GM12878 (cell line): ENCODE results near the gene FIGLA. TPM values are rescaled to one million over a fixed set of nuclear protein-coding genes. Genes with fewer than 3 reads are reported as not detected.

Experiments
- ATAC-seq: fragments of 200-7000 bp; cut with Tn5 transposase; 3 replicates; pipeline ENCODE4 v1.9.1; 2020; ENCODE audit warnings: mild to moderate bottlenecking, moderate library complexity
- BruUV-seq: library from RNA; stranded (reverse); fragments of 400-500 nt; replicated peaks from 2 replicates; lab custom pipeline; 2021; lab: Mats Ljungman, UMichigan
- CTCF ChIA-PET: fragments of 300-600 bp; sonication (Branson Sonifier 250); formaldehyde crosslinking; extraction: SDS; loops from one replicate; lab custom pipeline; 2021; ENCODE audit warnings: inconsistent platforms; lab: Yijun Ruan, JAX
- POLR2A ChIA-PET: fragments of 350-600 bp; formaldehyde crosslinking; extraction: SDS; loops from one replicate; lab custom pipeline; 2021; ENCODE audit warnings: inconsistent platforms; lab: Charles Lee
- RAD21 ChIA-PET: fragments of 300-600 bp; sonication (Branson Sonifier 250); formaldehyde crosslinking; loops from one replicate; lab custom pipeline; 2023; ENCODE audit warnings: antibody characterized with exemption; ENCODE audit not compliant: unreplicated experiment; lab: Charles Lee
- SMC1A ChIA-PET: fragments of 300-600 bp; sonication (Branson Sonifier 250); formaldehyde crosslinking; loops from one replicate; lab custom pipeline; 2023; ENCODE audit not compliant: unreplicated experiment, uncharacterized antibody; lab: Charles Lee
- DNase-seq: peaks from one replicate; pipeline ENCODE4 v3.0.0-alpha.2; 2011; ENCODE audit warnings: low read depth, low spot score
- FAIRE-seq: peaks from 3 replicates; lab custom pipeline; 2011; peaks lifted over from hg19 to GRCh38; lab: Jason Lieb, UNC
- H2AFZ ChIP-seq: 2 replicates; pipeline ENCODE4 v1.6.0; 2011; ENCODE audit warnings: low read depth, low read length, control low read depth; ENCODE audit not compliant: control insufficient read depth
- H3K27ac ChIP-seq: 2 replicates; pipeline ENCODE4 v1.5.1; 2011; ENCODE audit warnings: control low read depth; ENCODE audit not compliant: control insufficient read depth, insufficient read depth
- H3K27me3 ChIP-seq, 2 experiments: replicated peaks in 1 of 2; 2 replicates each; pipeline versions ENCODE4 v1.6.0 to v1.6.1; 2011; ENCODE audit warnings: low read length in 1 of 2; ENCODE audit not compliant: control insufficient read depth in 2 of 2, insufficient read depth in 2 of 2
- H3K36me3 ChIP-seq, 2 experiments: 2 replicates each; pipeline ENCODE4 v1.5.1; 2011; ENCODE audit warnings: low read length in 1 of 2; ENCODE audit not compliant: control insufficient read depth in 2 of 2, insufficient read depth in 2 of 2
- H3K4me1 ChIP-seq: 2 replicates; pipeline ENCODE4 v1.6.1; 2011; ENCODE audit warnings: mild to moderate bottlenecking, low read length, moderate library complexity, mixed read lengths; ENCODE audit not compliant: control insufficient read depth, insufficient read depth
- H3K4me2 ChIP-seq: 2 replicates; pipeline ENCODE4 v1.6.0; 2011; ENCODE audit warnings: control low read depth; ENCODE audit not compliant: control insufficient read depth, insufficient read depth
- H3K4me3 ChIP-seq: fragments of 200-600 bp; sonication (generic); 2 replicates; pipeline ENCODE4 v1.5.1; 2016
- H3K79me2 ChIP-seq: 2 replicates; pipeline ENCODE4 v1.6.0; 2011; ENCODE audit warnings: low read length; ENCODE audit not compliant: control insufficient read depth, insufficient read depth
- H3K9ac ChIP-seq: 2 replicates; pipeline ENCODE4 v1.8.0; 2011; ENCODE audit warnings: low read length, control low read depth, mixed read lengths; ENCODE audit not compliant: control insufficient read depth, insufficient read depth
- H3K9me3 ChIP-seq: replicated peaks from 3 replicates; pipeline ENCODE4 v1.5.1; 2011; ENCODE audit warnings: mild to moderate bottlenecking, low read length; ENCODE audit not compliant: control insufficient read depth, insufficient read depth
- H4K20me1 ChIP-seq: 2 replicates; pipeline ENCODE4 v1.6.0; 2011; ENCODE audit not compliant: control insufficient read depth, insufficient read depth
- CHD1 ChIP-seq: IDR thresholded peaks from 2 replicates; pipeline ENCODE4 v1.6.1; 2012; ENCODE audit warnings: low read depth, low read length, improper control_type of control experiment
- CREM ChIP-seq: IDR thresholded peaks from 2 replicates; pipeline ENCODE4 v1.6.1; 2014; ENCODE audit warnings: antibody characterized with exemption, low read depth
- EGR1 ChIP-seq, 2 experiments: IDR thresholded peaks; 1 replicate in 1 of 2; 2 replicates in 1 of 2; pipeline ENCODE4 v1.6.1; 2011 to 2012; ENCODE audit warnings: low read depth in 2 of 2, low read length in 2 of 2, borderline replicate concordance in 1 of 2, mild to moderate bottlenecking in 1 of 2, moderate library complexity in 1 of 2
- HCFC1 ChIP-seq: fragments of 150-350 bp; IDR thresholded peaks from 2 replicates; pipeline ENCODE4 v1.6.1; 2014; ENCODE audit warnings: low read length
- JUNB ChIP-seq: IDR thresholded peaks from 2 replicates; pipeline ENCODE4 v1.6.1; 2016; ENCODE audit warnings: antibody characterized with exemption, mild to moderate bottlenecking
- POLR2AphosphoS5 ChIP-seq: IDR thresholded peaks from 2 replicates; pipeline ENCODE4 v1.6.1; 2011; ENCODE audit warnings: mild to moderate bottlenecking, low read length, inconsistent platforms
- RB1 ChIP-seq: fragments of 450-650 bp; formaldehyde crosslinking; IDR thresholded peaks from 2 replicates; pipeline ENCODE4 v1.6.1; 2017; ENCODE audit warnings: mild to moderate bottlenecking, borderline replicate concordance
- REST ChIP-seq: IDR thresholded peaks from 2 replicates; pipeline ENCODE4 v1.6.1; 2012; ENCODE audit warnings: mild to moderate bottlenecking, low read depth, low read length
- SREBF1 ChIP-seq: IDR thresholded peaks from 2 replicates; pipeline ENCODE4 v1.6.1; 2012; ENCODE audit warnings: mild to moderate bottlenecking, low read length
- SUZ12 ChIP-seq: fragments of 200-600 bp; sonication (generic); IDR thresholded peaks from one replicate; pipeline ENCODE4 v1.6.1; 2018; ENCODE audit warnings: antibody characterized with exemption, mild to moderate bottlenecking; ENCODE audit not compliant: unreplicated experiment
- whole genome bisulfite sequencing: methylation state at CpG from one replicate; pipeline ENCODE4 v1.1.6; 2016; ENCODE audit warnings: low lambda C conversion rate; ENCODE audit not compliant: insufficient replicate concordance, insufficient coverage; ENCODE audit errors: missing lambda C conversion rate; 5-methylcytosine and 5-hydroxymethylcytosine counted together
- in situ Hi-C: fragments of 300-500 bp; cut with MboI; formaldehyde crosslinking; loops from 9 replicates; pipeline ENCODE4 v1.14.3; 2018; ENCODE audit warnings: mixed read lengths
- intact Hi-C: fragments of 100-400 bp; cut with micrococcal nuclease; formaldehyde crosslinking; loops from one replicate; pipeline ENCODE4 v1.14.2; 2022; ENCODE audit not compliant: unreplicated experiment
- polyA plus RNA-seq, 11 experiments: library from polyadenylated mRNA; depleted of rRNA in 4 of 11; unstranded in 6 of 11; stranded (reverse) in 5 of 11; fragments of >200 nt; fragmentation: Nextera tagmentation in 4 of 11; fragmentation: Illumina TruSeq in 1 of 11; extraction: Ambion mirVana in 4 of 11; extraction: Trizol in 1 of 11; gene quantifications; 1 replicate in 1 of 11; 2 replicates in 10 of 11; pipeline versions ENCODE4 v1.2.1 to v1.2.3, GENCODE V29; 2011 to 2016; ENCODE audit warnings: inconsistent platforms in 2 of 11, missing spikeins in 2 of 11, low read depth in 1 of 11
- total RNA-seq, 4 experiments: library from RNA; depleted of rRNA in 3 of 4; stranded (reverse); fragments of >200 nt in 3 of 4; fragmentation: Illumina TruSeq in 1 of 4; extraction: Trizol in 1 of 4; gene quantifications; 2 replicates each; pipeline versions ENCODE4 v1.2.1 to v1.2.3, GENCODE V29; 2013 to 2021
- TF ChIP-seq, protein P1 (sequence below): IDR thresholded peaks from 2 replicates; pipeline ENCODE4 v1.6.1; 2012; ENCODE audit warnings: low read depth, low read length, improper control_type of control experiment

The FIGLA gene
- total and polyA plus RNA-seq, 10 of the 15 experiments (the other 5 are each of a cell fraction or from before 2014, with no cell fraction given), result not detected

GRCh38 chr2:70746094-70746974 is 44.1 kb downstream of the FIGLA start:
- POLR2A ChIA-PET, result no interaction called here

More at GRCh38 chr2:70746094-70746974, 44.1 kb downstream of the FIGLA start:
- H3K27me3 ChIP-seq, result no peaks in the 10 kb centered on the region; a peak in 1 of 4 replicates
- H3K9ac ChIP-seq, result no peak overlapping the region
- no TSS peak for BruUV-seq
- no peaks in the 10 kb centered on the region for H3K9me3 ChIP-seq
- H4K20me1 ChIP-seq, result no peaks in the 10 kb centered on the region
- H3K4me1 ChIP-seq, result no peaks in the 10 kb centered on the region
- ChIA-PET SMC1A (interaction anchor here (0.6 to 1.6 kb wide), 2 partner anchors 40 to 65 kb away, joined by 3 to 4 read pairs; no protein-coding TSS in a partner anchor), RAD21 (interaction anchor here (0.8 kb wide), 1 partner anchor 23 kb away, joined by 3 read pairs; no protein-coding TSS in a partner anchor), CTCF (no interaction called here)
- H3K27ac ChIP-seq, result no peak overlapping the region
- H3K79me2 ChIP-seq, result no peaks in the 10 kb centered on the region
- no peak overlapping the region for H3K4me2 ChIP-seq
- WGBS, result 21% methylated on average over 5 of the region's 5 CpGs
- ATAC-seq, result no peak
- FAIRE-seq, result no peak
- no peak overlapping the region for H2AFZ ChIP-seq
- intact Hi-C loops (no loop called here), in situ Hi-C loops (no loop called here)
- H3K4me3 ChIP-seq, result no peak overlapping the region
- no peaks in the 10 kb centered on the region for H3K36me3 ChIP-seq
- no peak for DNase-seq
- TF ChIP-seq CREM (no peak), RB1 (no peak), SUZ12 (no peak), HCFC1 (no peak), POLR2AphosphoS5 (no peak), JUNB (no peak), EGR1 (IDR thresholded peaks at IDR 0.05; ENCODE audit: borderline replicate concordance in 1 of 2, low read depth in 2 of 2, low read length in 2 of 2) (no peak), CHD1 (no peak), SREBF1 (no peak), REST (no peak)
- TF ChIP-seq, protein P1, sequence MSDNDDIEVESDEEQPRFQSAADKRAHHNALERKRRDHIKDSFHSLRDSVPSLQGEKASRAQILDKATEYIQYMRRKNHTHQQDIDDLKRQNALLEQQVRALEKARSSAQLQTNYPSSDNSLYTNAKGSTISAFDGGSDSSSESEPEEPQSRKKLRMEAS, result no peak
